Lower leg skin (tissue), 3 donors: ENCODE data around the gene PRRX2.

ENCODE experiments used
- CTCF ChIP-seq, 3 donors: fragments of 450-650 bp; IDR thresholded peaks; one replicate each; pipeline ENCODE4 v1.5.1; 2016; ENCODE audit warnings: antibody characterized with exemption in 3 of 3, mild to moderate bottlenecking in 3 of 3, moderate library complexity in 2 of 3
- POLR2A ChIP-seq, 2 donors: fragments of 450-650 bp; IDR thresholded peaks; one replicate each; pipeline ENCODE4 v1.6.1; 2016 to 2017; ENCODE audit warnings: antibody characterized with exemption in 2 of 2, mild to moderate bottlenecking in 1 of 2, moderate library complexity in 1 of 2

DNA sequence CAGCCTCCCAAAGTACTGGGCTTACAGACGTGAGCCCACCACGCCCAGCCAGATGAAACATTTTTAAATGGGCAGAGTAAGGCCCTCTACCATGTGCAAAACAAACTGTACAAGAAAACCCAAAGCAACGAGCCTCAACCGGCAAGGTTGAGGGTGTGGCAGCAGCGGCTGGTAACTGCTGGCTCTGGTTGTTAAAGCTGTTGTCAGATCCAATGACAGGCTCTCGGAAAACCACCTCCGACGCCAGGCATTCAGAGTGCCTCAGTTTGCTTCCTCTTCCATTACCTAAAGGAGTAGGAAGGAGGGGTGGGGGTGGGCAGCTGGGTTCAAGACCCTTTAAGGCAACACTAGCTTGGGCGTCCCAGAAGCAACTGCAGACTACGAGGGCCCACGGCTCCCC, 21.1 kb upstream of the PRRX2 start:
- TF ChIP-seq CTCF (IDR thresholded peaks at IDR 0.05), result no peak
- no peak for TF ChIP-seq POLR2A (IDR thresholded peaks at IDR 0.05)
